D721Med (cell line): Measurements from ENCODE around the gene MAOB.

Source experiments
- DNase-seq: peaks from one replicate; pipeline ENCODE4 v3.0.0; 2011; ENCODE audit warnings: low spot score; ENCODE audit not compliant: insufficient read length
- FAIRE-seq: peaks from 2 replicates; lab custom pipeline; 2011; peaks lifted over from hg19 to GRCh38; lab: Jason Lieb, UNC
- TF ChIP-seq, protein P1 (sequence below): IDR thresholded peaks from 2 replicates; pipeline ENCODE4 v1.5.1; 2012; ENCODE audit warnings: mild to moderate bottlenecking, control low read depth; ENCODE audit not compliant: insufficient read depth; ENCODE audit errors: missing control alignments

MAOB gene

DNA sequence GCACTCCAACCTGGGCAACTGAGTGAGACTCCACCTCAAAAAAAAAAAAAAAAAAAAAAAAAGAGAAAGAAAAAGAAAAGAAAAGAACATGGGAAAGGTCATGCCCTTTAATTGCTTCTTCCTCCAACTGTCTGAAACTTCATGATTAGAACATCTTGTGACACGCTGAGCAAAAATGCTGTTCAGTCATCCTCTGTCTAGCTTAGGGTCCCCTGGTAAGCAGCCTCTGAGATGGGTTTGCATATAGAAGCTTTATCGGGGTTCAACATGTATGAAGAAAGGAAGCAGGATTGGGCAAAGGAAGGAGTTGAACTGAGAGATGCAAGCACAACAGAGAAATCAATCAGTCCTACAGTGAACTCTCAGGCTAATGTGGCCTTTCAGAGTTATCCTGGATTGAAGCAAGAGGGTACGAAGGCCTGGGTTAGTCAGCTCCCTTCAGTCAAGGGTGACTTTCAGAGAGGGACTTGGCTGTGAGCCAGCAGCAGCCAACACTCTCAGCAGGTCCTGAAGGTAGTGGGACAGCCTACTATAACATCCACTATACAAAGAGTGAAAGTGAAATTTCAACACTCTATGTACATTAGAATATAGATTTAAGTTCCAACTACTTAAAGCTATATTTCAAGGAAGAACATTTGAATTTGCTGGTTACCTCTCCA is 11.4 kb downstream of the MAOB start:
- no peak for FAIRE-seq
- TF ChIP-seq, protein P1, sequence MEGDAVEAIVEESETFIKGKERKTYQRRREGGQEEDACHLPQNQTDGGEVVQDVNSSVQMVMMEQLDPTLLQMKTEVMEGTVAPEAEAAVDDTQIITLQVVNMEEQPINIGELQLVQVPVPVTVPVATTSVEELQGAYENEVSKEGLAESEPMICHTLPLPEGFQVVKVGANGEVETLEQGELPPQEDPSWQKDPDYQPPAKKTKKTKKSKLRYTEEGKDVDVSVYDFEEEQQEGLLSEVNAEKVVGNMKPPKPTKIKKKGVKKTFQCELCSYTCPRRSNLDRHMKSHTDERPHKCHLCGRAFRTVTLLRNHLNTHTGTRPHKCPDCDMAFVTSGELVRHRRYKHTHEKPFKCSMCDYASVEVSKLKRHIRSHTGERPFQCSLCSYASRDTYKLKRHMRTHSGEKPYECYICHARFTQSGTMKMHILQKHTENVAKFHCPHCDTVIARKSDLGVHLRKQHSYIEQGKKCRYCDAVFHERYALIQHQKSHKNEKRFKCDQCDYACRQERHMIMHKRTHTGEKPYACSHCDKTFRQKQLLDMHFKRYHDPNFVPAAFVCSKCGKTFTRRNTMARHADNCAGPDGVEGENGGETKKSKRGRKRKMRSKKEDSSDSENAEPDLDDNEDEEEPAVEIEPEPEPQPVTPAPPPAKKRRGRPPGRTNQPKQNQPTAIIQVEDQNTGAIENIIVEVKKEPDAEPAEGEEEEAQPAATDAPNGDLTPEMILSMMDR, result no peak
- no peak for DNase-seq

DNA sequence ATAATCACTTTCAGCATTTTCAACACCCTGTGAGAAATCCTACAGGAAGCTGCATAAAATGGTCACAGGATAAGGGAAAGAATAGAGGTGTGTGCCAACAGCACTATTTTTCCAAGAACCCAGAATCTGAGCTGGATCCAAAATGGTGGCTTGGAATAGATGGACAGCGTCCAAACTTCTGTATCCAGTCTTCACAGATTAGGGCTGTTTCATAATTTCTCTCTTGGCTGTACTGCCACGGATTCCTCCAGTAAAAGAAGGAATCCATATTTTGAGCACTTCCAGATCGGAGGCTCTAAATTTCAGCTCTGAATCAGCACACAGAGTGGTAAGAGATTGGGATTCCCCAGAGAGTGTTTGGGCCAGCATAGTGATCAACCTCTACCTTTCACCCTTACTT is 12.2 kb downstream of the MAOB start:
- FAIRE-seq, result no peak
- TF ChIP-seq, protein P1, result no peak

DNA sequence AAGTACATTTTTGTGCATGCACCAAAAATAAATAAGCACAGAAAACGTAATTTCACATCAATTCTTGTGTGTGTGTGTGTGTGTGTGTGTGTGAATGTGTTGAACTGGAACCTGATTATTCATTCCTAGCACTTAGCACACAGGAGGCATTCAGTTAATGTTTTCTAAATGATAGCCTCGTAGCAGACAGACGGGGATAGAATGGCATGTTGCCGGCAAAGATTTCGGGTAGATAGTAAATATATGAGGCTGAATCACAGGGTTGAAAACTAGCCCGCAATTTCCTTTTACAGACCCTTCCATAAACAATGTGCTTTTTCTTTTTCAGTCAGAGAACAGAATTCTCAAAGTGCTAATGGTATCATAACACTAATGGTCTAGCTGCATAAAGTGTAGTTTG is 13.5 kb downstream of the MAOB start:
- no peak for FAIRE-seq
- DNase-seq, result no peak

More for the DNA sequence above, 12.2 kb downstream of the MAOB start:
- DNase-seq, result no peak

DNA sequence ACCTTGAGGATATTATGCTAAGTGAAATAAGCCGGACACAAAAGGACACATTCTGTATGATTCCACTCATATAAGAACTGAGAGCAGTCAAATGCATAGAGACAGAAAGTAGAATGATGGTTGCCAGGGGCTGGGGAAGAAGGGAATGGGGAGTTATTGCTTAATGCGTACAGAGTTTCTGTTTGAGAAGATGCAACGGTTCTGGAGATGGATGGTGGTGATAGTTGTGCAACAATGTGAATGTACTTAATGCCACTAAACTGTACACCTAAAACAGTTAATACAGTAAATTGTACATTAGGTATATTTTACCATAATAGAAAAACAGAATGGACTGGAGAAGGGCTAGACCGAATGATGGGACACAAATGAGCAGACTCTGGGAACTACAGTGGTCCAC is 15.8 kb downstream of the MAOB start:
- FAIRE-seq (no peak), DNase-seq (no peak)
- TF ChIP-seq, protein P1, result no peak

More for the DNA sequence above, 13.5 kb downstream of the MAOB start:
- TF ChIP-seq, protein P1, result no peak

DNA sequence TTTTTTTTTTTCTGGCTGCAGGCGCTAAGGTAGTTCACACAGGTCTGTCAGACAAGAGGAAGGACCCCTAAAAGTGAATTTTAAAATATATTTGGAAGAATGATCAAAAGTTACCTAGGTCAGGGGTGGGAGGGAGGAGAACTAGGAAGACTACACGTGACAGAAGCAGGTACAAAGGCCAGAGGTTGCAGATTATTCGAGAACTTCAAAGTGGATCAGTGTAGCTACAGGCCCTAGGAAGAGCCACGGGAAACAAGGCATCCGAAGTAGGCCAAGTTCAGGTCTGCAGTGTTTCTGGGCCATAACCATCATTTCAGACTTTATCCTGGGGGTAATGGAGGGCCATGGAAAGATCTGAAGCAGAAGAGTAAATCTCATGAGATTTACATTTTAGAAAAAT is 16.5 kb downstream of the MAOB start:
- DNase-seq (no peak), FAIRE-seq (no peak)
- TF ChIP-seq, protein P1, result no peak

DNA sequence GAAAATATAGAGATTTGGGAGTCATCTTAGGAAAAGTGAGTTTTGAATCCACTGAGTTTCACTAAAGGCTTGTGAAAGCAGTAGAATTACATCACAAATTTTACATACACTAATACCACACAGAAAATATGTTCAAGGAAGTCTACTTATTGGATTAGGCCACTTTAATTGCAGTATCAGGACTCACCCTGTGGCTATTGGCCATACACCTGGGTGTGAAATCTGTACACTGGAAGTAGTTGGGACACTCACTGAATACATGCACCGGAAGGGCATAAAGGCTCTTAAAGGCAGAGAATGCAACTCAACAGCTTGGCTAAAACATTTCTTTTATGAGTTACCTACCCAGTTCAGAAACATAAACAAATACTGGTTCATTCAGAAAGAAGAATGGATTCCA is 19.8 kb downstream of the MAOB start:
- TF ChIP-seq, protein P1, result no peak
- DNase-seq, result no peak
- FAIRE-seq, result no peak

DNA sequence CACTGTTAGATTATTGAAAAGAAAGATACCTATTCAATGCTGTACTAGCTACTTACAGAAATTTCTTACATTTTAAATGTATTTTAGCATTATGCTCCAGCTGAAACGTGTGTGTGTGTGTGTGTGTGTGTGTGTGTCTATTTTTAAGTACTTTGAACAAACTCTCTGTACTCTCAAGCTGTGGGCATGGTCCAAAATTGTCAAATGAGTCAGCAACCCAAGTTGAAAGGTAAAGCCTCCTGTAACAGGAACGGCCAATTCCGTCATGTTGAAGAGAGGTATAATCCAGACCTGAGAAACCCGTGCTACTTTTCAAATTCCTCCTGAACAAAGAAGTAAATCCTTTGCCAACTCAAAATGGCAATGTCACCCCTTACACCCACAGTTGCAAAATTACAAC is 20.5 kb downstream of the MAOB start:
- no peak for DNase-seq
- TF ChIP-seq, protein P1, result no peak
- no peak for FAIRE-seq
